HG03378 (cell line): Measurements from ENCODE around the gene SCG3.
"Not testable (repeated sequence)": the region's sequence is repeated elsewhere in the genome, so short reads cannot be mapped to it uniquely, and the experiment has no call there.

ENCODE experiments used
- ATAC-seq: cut with Tn5 transposase; IDR thresholded peaks from one replicate; pipeline ENCODE4 v1.9.1; 2021; ENCODE audit warnings: mild to moderate bottlenecking, moderate library complexity; ENCODE audit not compliant: unreplicated experiment

Gene SCG3

GRCh38 chr15:51681303-51681963 lies at the start of gene SCG3:
Gene SCG3 (plus strand): TSS chr15:51681503. CDS start chr15:51681756, 253 bp downstream.
- ATAC-seq, result no peak

- no peak for ATAC-seq
These were observed 46.6 kb upstream of the SCG3 start for GRCh38 chr15:51634591-51635198.

DNA sequence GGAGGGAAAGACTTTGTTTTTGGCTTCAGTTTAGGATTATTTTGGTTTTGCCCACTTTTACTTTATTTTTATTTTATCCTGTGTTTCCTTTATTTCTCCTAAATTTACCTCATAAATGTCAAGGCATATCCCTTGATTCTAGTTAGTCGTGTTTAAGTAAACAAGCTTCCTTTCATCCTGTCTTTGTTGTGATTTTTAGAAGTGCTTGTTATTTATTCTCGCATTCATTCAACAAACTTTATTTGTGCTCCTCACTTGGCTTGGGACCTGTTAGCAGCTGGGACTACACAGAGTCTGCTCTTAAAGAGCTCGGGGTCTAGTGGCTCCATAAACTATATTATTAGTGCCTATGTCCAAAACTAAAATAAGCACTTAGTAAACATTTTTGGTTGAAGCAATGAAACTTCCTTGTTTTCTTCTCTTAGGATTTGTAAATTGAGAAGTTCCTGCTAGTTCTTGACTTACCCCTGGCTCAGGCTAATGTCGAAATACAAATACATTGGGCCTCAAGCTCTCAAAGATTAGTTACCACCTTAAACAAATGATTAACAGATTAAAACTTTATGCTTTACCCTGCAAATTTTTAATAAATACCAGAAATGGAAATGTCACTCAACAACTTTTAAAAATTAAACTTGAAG lies 39.7 kb upstream of the SCG3 start:
- no peak for ATAC-seq

DNA sequence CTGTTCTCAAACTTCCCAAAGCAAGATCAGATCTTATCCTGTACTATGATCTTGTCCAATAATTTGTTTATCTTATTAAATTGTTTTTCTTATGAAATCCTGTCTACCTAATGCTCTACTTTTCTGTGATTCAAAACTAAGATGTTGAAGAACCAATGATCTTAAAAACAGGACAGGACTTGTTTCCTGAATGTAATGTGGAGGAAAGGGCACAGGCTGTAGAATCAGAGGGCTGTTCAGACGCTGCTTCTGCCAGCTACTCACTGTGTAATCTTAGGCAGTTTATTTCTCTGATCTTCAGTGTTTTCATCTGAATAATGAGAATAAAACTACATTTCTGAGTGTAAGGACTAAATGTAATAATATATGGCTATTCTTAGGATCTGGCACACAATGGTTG lies 38.6 kb upstream of the SCG3 start:
- ATAC-seq, result no peak

DNA sequence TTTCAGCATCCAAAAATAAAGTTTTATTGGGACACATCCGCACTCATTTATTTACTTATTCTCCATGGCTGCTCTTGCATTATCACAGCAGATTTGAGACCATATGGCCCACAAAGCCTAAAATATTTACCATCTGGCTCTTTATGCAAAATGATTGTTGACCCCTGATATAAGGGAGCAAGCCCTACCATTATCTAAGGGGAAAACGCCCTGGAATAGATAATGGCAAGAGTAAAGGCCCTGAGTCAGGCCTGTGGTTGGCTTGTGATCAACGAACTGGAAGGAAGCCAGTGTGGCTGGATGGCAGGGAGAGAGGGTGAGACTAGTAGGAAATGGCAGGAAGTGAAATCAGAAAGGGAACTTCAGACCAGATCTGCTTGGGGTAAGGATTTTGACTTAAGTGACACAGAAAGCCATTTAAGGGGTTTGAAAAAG lies 34.2 kb upstream of the SCG3 start:
- no peak for ATAC-seq

GRCh38 chr15:51648101-51648500 lies 33.2 kb upstream of the SCG3 start:
- not testable (repeated sequence) for ATAC-seq

GRCh38 chr15:51648643-51649042 lies 32.7 kb upstream of the SCG3 start:
- ATAC-seq, result not testable (repeated sequence)

- ATAC-seq, result peak; percentile 65
These were observed 31.4 kb upstream of the SCG3 start for GRCh38 chr15:51649659-51650521.

- ATAC-seq, result no peak
These were observed 29.1 kb upstream of the SCG3 start for GRCh38 chr15:51652084-51652668.

- not testable (repeated sequence) for ATAC-seq
These were observed 25.8 kb upstream of the SCG3 start for GRCh38 chr15:51655401-51656057.

DNA sequence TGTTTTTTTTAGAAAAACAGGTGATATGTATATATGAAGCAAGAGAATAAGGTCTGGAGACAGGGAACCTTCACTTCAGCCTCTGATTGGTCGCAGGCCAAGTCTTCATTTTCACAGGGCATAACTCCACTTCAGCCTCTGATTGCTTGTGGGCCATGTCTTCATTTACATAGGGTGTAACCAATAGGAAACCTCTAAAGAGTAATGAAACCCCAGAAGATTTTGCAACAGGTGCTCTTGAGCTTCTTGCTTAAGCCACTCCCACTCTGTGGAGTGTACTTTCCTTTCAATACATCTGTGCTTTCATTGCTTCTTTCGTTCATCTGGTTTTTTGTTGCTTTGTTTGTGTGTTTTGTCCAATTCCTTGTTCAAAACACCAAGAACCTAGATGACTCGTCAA lies 22.6 kb upstream of the SCG3 start:
- no peak for ATAC-seq

DNA sequence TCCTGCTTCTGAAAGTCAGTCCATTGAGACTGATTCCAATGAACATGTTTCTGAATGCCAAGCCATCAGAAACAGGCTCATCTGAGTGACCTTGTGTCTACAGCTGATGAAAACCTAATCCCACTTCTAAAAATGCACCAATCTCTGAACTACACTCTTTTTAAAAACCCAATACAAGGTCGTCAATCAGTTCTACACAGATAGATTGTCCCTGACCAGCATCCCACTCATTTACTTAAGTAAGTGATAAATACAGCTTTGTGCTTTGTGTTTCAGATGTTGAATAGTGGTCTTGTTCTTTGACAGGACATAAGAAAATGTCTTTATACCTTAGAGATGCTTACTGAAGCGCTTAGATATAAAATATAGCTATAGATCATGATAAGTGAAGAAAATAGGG lies 20.2 kb upstream of the SCG3 start:
- no peak for ATAC-seq

DNA sequence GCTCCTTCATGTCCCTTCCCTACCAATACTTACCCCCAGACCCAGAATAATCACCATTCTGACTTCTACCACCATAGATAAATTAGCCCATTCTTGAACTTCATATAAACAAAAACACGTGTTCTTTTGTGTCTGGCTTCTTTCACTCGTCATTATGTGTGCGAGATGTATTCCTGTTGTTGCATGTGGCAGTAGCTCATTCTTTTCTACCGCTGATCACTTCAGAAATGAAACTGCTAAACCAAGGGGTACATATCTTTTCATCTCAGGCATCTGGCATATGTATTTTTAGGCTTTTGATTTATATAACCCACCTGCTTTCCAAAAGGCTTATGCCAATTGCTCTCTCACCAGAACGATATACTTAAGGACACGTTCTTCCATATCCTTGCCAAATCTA lies 13.8 kb upstream of the SCG3 start:
- ATAC-seq, result no peak

DNA sequence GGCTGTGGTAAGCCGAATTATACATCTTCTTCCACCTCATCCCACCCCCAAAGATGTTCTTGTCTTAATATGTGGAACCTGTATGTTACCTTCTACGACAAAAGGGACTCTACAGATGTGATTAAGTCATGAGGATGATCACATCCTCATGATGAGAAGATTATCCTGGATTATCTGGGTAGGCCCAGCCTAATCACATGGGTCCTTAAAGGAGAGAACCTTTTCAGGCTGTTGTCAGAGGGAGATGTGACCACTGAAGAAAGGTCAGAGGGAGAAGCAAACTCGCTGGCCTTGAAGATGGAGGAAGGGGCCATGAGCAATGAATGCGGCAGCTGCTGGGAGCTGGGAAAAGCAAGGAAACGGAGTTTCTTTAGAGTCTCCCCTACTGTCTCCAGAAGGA lies 12.9 kb upstream of the SCG3 start:
- ATAC-seq, result no peak

GRCh38 chr15:51669381-51669780 lies 11.9 kb upstream of the SCG3 start:
- ATAC-seq, result no peak

GRCh38 chr15:51672155-51672687 lies 9.1 kb upstream of the SCG3 start:
- ATAC-seq, result no peak

DNA sequence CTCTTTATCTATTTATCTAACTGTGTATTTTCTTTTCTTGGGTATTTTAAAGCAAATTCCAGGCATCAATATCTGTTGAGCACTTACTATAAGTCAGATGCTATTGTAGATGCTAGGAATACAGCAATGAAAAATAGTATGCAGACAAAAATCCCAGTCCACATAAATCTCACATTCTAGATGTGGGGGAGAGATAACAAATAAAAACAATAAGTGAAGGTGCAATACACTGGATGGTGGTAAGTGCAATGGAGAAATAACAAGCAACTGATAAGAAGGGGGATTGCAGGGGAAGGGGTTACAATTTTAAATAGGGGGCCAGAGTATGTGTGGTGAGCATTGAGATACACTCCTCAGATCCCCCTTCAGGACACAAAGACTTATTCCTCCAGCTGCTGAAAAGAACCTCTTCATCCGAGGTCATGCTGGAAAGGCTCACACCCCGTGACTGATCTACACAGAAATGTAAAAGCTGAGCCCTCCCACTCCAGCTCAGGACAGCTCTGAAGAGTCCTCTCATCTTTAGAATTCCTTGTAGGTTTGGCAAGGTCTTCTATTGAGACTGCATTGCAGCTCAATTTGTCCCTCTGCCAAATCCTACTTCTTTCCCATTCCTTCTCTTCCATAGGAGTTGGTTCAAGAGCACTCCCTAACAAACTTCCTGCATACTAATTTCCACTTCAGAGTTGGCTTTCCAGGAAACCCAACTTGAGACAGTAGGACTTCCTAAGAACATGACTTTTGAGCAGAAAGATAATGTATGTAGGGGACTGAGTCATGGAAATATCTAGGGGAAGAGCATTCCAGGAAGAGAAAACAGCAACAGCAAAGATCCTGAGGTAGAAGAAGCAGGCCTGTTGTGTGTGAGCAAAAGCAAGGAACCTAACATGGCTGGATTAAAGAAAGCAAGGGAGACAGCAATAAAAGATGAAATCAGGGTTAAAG lies 8.1 kb upstream of the SCG3 start:
- no peak for ATAC-seq

GRCh38 chr15:51675234-51675633 lies 6.1 kb upstream of the SCG3 start:
- no peak for ATAC-seq

DNA sequence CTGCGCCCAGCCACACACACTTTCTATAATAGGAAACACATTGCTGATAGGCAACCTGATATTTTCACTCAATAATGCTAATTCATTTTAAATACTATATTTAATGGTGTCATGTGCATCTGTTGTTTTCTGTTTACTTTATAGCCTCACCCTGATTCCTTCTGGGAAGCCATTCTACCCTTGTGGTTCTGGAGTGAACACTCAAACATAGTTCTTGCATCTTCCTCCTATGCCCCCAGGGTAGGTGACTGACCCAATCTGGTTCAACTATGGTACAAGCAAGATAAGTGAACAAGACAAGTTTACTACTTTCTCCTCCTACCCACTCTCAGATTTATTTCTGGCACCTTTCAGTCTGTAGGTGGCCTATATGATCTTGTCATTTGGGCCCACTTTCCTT lies 4.3 kb upstream of the SCG3 start:
- no peak for ATAC-seq
